Putamen (tissue), 1 donor: ENCODE results near the gene H1-8.
"Not testable (repeated sequence)": the region's sequence is repeated elsewhere in the genome, so short reads cannot be mapped to it uniquely, and the experiment has no call there.

ENCODE experiments used
- DNase-seq: peaks from one replicate; pipeline ENCODE4 v3.0.0-alpha.2; 2016; ENCODE audit warnings: low spot score

The H1-8 gene

GRCh38 chr3:129533406-129533805 is 9.6 kb upstream of the H1-8 start:
- DNase-seq = no peak

- DNase-seq = no peak
These were observed 8.4 kb upstream of the H1-8 start for GRCh38 chr3:129534428-129535027.

GRCh38 chr3:129535075-129535474 is 7.9 kb upstream of the H1-8 start:
- DNase-seq = no peak

GRCh38 chr3:129536374-129536667 is 6.7 kb upstream of the H1-8 start:
- no peak for DNase-seq

GRCh38 chr3:129536804-129537203 is 6.2 kb upstream of the H1-8 start:
- DNase-seq = no peak

- no peak for DNase-seq
These were observed 3.8 kb upstream of the H1-8 start for GRCh38 chr3:129539206-129539605.

GRCh38 chr3:129540776-129541516 is 2.0 kb upstream of the H1-8 start:
- no peak for DNase-seq

GRCh38 chr3:129542747-129543146 is 228 bp upstream of the H1-8 start:
- no peak for DNase-seq

- DNase-seq = no peak
These were observed 1.0 kb downstream of the H1-8 start for GRCh38 chr3:129543999-129544398.

- not testable (repeated sequence) for DNase-seq
These were observed 3.0 kb downstream of the H1-8 start for GRCh38 chr3:129545951-129546350.

GRCh38 chr3:129547241-129547640 is 4.3 kb downstream of the H1-8 start:
- DNase-seq = no peak

GRCh38 chr3:129548104-129548965 is 5.4 kb downstream of the H1-8 start:
- DNase-seq = no peak

- no peak for DNase-seq
These were observed 6.2 kb downstream of the H1-8 start for GRCh38 chr3:129549006-129549800.

- no peak for DNase-seq
These were observed 6.8 kb downstream of the H1-8 start for GRCh38 chr3:129549805-129550204.

- no peak for DNase-seq
These were observed 9.5 kb downstream of the H1-8 start for GRCh38 chr3:129552287-129553050.

GRCh38 chr3:129553171-129553570 is 10.2 kb downstream of the H1-8 start:
- DNase-seq = no peak

- DNase-seq = no peak
These were observed 10.7 kb downstream of the H1-8 start for GRCh38 chr3:129553719-129554118.

- no peak for DNase-seq
These were observed 11.6 kb downstream of the H1-8 start for GRCh38 chr3:129554356-129555152.

- DNase-seq = no peak
These were observed 12.2 kb downstream of the H1-8 start for GRCh38 chr3:129555153-129555550.

- DNase-seq = no peak
These were observed 12.8 kb downstream of the H1-8 start for GRCh38 chr3:129555616-129556357.
